GM08714 (cell line): ENCODE data around the gene WDFY2.
A peak's percentile ranks its signal among the peaks of the same experiment; 100 is the strongest.

Source experiments
- H3K4me3 ChIP-seq: fragments of 200-500 bp; sonication (Bioruptor generic); 2 replicates; pipeline ENCODE4 v1.5.1; 2014; ENCODE audit warnings: mild to moderate bottlenecking, low read length, inconsistent platforms
- ZNF274 ChIP-seq: IDR thresholded peaks from 2 replicates; pipeline ENCODE4 v1.6.1; 2012; ENCODE audit warnings: mild to moderate bottlenecking, low read depth, low read length

The WDFY2 gene

GRCh38 chr13:51608857-51609406 is 24.7 kb downstream of the WDFY2 start:
- no peak overlapping the region for H3K4me3 ChIP-seq
- TF ChIP-seq ZNF274 = no peak

DNA sequence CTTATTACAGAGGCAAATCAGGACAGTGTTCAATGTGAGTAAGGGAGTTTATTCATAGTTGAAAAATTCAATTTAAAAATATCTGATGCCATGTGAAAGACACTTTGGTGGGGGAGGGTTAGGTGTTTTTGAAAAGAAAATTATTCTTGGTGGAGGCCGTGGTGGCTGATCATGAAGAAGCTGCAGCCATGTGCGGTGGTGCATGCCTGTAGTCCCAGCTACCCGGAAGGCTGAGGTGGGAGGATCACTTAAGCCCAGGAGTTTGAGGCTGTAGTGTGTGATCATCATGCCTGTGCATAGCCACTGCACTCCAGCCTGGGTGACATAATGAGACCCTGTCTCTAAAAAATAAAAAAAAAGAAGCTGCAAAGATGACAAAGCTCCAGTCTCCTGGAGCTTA is 28.6 kb downstream of the WDFY2 start:
- H3K4me3 ChIP-seq = no peak overlapping the region

GRCh38 chr13:51613535-51613934 is 29.3 kb downstream of the WDFY2 start:
- no peak for TF ChIP-seq ZNF274
- no peak overlapping the region for H3K4me3 ChIP-seq

More for the DNA sequence above, 28.6 kb downstream of the WDFY2 start:
- no peak for TF ChIP-seq ZNF274

DNA sequence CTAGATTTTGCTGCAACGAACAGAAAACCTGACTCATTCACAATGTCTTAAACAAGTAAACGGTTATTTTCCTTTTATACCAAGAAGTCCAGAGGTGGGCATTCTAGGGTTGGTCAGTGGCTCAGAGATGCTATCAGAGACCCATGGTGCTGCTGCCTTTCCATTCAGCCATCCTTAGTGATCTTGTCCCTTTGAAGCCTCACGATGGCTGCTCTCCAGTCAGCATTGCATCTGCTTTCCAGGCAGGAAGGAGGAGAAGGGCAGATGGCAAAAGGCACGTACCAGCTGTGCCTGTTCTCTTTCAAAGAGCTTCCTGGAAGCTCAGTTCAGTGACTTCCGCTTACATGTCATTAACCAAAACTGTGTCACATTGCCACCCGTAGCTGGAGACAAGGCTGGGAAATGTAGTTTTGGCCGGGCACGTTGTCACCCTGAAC is 30.1 kb downstream of the WDFY2 start:
- no peak for TF ChIP-seq ZNF274
- peak overlapping the region; percentile 69; the same call in 1 of the 2 replicates for H3K4me3 ChIP-seq

GRCh38 chr13:51618626-51619025 is 34.4 kb downstream of the WDFY2 start:
- H3K4me3 ChIP-seq = no peak overlapping the region

DNA sequence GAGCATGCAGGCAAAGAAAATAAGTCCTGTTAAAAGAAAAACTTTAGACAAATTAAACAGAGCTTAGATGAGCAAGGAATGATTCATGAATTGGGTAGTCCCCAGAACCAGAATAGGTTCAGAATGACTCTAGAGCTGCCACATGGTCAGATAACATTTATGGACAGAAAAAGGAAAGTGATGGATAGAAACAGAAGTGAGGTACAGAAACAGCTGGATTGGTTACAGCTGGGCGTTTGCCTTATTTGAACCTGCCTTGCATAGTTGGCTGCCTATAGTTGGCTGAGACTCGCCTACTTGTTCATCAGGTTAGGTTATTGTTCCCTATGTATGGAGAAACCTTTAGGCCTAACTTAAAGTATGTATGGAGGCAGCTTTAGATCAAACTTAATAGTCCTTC is 35.4 kb downstream of the WDFY2 start:
- TF ChIP-seq ZNF274 = no peak
- H3K4me3 ChIP-seq = no peak overlapping the region

More at GRCh38 chr13:51618626-51619025, 34.4 kb downstream of the WDFY2 start:
- TF ChIP-seq ZNF274 = no peak

DNA sequence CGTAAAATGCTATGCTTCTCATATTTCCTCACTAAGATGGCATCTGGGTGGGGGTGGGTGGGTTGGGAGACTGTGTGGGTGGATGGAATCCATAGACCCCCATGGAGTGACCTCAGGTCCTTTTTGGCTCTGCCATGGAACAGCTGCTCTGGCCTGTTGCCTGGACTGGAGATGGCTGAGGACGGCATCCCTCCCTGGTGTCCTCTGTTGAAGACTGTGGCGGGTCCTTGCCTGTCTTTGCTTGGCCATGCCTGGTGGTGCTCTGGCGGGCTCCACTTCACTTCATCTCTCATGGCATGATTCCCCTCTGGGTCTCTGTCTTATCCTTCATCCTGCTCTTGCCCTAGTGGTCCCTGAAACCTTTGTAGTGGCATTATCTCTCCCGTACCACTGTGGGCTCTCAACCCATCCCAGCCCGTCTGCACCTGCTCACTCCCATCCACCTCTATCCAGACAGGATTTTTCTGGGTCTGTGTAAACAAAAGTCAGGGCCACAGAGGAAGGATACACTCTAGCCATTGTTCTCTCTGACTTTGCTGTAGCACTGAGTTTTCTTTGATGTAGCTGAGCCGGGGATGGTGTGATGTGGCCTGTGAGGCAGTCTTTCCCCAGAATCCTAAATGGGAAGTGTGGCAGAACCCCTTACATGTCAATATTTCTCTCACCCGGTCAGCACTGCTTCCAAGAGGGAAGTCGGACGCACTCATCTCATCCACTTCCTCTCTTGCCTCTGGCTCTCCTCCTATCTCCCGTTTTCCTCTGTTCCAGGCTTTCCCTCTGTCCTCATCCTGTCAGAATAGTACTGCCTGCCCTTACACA is 36.1 kb downstream of the WDFY2 start:
- no peak for TF ChIP-seq ZNF274
- no peak overlapping the region for H3K4me3 ChIP-seq

GRCh38 chr13:51621602-51622001 is 37.3 kb downstream of the WDFY2 start:
- no peak overlapping the region for H3K4me3 ChIP-seq
- TF ChIP-seq ZNF274 = no peak

DNA sequence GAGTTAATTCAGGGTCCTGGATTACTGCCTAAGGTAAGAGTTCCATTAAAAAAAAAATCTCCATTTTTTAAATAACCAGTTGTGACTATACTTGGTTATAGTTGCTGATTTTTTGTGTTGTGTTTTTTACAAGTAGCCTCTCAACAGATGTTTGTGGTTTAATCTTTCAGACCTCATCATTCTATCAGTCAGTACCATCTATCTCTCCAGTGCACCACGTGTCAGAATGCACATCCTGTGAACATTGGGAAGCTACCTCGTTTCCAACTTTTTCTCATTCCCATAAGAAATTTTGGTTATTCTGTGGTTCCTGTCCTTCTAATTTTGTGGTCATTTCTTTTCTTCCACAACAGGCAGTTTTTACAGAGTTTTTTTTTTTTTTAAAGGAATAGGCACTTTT is 39.2 kb downstream of the WDFY2 start:
- no peak overlapping the region for H3K4me3 ChIP-seq
- no peak for TF ChIP-seq ZNF274

- no peak overlapping the region for H3K4me3 ChIP-seq
- TF ChIP-seq ZNF274 = no peak
Observed at GRCh38 chr13:51624207-51624606, 39.9 kb downstream of the WDFY2 start.

- TF ChIP-seq ZNF274 = no peak
Observed at GRCh38 chr13:51624695-51625345, 40.6 kb downstream of the WDFY2 start.

DNA sequence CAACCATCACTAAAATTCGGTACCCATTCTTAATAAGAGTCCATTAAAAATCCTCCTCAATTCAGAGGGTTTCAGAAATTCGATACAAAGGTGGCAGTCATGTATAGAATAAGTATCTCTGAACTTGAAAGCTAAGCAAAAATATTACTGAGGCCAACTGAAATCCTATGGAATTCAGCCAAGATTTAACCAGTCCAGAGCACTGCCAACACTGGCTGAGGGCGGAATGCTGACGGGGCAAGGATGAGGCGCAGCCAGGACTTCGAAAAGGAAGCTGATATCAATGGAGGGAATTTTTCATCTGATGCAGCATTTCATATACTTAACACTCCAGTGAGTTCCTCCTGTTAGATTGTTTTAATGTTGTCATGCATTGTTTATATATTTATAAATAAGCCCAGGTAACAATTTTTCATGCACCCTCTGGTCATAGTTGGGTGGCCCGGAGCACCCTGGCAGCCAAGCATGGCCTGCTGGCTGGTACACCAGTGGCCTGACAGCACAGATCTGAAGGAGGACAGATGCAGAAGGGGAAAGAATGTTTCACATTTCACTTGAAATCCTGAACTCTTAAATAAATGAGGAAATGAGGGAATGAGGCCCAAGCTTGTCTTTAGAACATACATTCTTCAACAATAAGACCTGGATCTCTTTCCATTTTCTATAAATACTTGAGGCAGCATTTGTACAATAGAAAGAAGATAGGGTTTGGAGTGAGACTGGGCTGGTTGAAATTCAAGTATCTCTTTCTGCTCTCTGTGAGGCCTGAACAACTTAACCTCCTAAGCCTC is 41.5 kb downstream of the WDFY2 start:
- TF ChIP-seq ZNF274 = no peak
- H3K4me3 ChIP-seq = no peak overlapping the region

More at GRCh38 chr13:51624695-51625345, 40.6 kb downstream of the WDFY2 start:
- no peak overlapping the region for H3K4me3 ChIP-seq

DNA sequence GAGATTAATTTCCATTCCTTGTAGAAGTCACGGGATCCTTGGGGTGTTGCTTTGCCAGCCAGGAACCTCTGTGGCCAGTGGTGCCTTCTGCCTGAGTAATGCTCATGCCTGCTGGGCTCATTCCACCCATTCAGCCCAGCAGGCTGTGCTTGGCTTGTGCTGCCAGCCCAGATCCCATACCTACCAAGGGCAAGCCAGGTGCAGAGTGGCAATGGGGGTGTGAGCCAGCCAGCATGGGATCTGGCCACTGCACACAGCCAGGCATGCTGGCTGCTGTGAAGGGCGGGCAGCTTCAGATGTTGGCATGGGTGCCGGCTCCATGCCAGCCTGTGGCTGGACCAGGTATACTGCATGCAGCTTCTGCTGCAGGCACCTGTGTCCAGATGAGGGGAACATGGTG is 42.5 kb downstream of the WDFY2 start:
- no peak for TF ChIP-seq ZNF274
- H3K4me3 ChIP-seq = no peak overlapping the region
